Measurements from ENCODE around the gene ZDHHC24. TPM values are rescaled to one million over a fixed set of nuclear protein-coding genes. Genes with fewer than 3 reads are reported as not detected.
A peak's percentile ranks its signal among the peaks of the same experiment; 100 is the strongest.

ZDHHC24 gene, protein sequence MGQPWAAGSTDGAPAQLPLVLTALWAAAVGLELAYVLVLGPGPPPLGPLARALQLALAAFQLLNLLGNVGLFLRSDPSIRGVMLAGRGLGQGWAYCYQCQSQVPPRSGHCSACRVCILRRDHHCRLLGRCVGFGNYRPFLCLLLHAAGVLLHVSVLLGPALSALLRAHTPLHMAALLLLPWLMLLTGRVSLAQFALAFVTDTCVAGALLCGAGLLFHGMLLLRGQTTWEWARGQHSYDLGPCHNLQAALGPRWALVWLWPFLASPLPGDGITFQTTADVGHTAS
- total RNA-seq, result 10 to 100 TPM in 2 of 4 donors, 1 to 10 TPM in 1, under 1 TPM in 1; 0.29 to 11.9 (median 8.9) TPM

DNA sequence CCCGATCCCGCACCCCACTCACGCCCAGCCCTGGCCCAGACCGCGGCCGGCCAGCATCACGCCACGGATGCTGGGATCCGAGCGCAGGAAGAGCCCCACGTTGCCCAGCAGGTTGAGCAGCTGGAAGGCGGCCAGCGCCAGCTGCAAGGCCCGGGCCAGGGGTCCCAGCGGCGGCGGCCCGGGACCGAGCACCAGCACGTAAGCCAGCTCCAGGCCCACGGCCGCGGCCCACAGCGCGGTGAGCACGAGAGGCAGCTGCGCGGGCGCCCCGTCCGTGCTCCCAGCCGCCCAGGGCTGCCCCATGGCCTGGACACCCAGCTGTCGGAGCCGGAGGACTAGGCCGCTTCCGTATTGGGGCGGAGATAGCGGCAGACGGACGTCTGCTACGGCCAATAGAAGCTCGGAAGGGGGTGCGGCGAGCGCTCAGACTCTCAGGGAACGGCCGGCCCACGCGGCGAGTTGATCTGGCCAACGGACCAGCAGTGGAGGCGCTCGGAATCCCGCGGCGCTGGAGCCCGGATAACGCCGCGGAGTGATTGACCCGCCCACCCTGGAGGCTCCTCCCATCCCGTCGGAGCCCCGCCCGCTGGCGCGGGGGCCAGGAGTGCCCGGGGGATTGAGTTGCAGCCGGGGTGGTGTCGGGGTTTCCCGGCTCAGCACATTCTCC lies at the start of gene ZDHHC24:
TSS of gene ZDHHC24 (minus strand) at position 348 of the 667 bp plus-strand sequence. CDS start at position 303, 45 bp downstream.
- no peaks in the 10 kb centered on the region for H3K9me3 ChIP-seq
- intact Hi-C loops (cut with DNase I; ENCODE audit: low total_unique reads), result no loop called here
- H3K27ac ChIP-seq, result peak within 1 kb of the TSS; percentile 67 to 72
- peak within 1 kb of the TSS; percentile 56 to 74 for H3K4me3 ChIP-seq
- H3K36me3 ChIP-seq, result no peaks in the 10 kb centered on the region
- peaks cover 0 to 6% of the 10 kb centered on the region in 2 donors for H3K4me1 ChIP-seq
- no peaks in the 10 kb centered on the region for H3K27me3 ChIP-seq
- DNase-seq, result peak; percentile 97 to 98
- TF ChIP-seq, protein P1, sequence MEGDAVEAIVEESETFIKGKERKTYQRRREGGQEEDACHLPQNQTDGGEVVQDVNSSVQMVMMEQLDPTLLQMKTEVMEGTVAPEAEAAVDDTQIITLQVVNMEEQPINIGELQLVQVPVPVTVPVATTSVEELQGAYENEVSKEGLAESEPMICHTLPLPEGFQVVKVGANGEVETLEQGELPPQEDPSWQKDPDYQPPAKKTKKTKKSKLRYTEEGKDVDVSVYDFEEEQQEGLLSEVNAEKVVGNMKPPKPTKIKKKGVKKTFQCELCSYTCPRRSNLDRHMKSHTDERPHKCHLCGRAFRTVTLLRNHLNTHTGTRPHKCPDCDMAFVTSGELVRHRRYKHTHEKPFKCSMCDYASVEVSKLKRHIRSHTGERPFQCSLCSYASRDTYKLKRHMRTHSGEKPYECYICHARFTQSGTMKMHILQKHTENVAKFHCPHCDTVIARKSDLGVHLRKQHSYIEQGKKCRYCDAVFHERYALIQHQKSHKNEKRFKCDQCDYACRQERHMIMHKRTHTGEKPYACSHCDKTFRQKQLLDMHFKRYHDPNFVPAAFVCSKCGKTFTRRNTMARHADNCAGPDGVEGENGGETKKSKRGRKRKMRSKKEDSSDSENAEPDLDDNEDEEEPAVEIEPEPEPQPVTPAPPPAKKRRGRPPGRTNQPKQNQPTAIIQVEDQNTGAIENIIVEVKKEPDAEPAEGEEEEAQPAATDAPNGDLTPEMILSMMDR (IDR thresholded peaks at IDR 0.05), result peak in 2 of 4 experiments; percentile 12 to 15
- TF ChIP-seq POLR2A (IDR thresholded peaks at IDR 0.05), result peak; percentile 36 to 53

DNA sequence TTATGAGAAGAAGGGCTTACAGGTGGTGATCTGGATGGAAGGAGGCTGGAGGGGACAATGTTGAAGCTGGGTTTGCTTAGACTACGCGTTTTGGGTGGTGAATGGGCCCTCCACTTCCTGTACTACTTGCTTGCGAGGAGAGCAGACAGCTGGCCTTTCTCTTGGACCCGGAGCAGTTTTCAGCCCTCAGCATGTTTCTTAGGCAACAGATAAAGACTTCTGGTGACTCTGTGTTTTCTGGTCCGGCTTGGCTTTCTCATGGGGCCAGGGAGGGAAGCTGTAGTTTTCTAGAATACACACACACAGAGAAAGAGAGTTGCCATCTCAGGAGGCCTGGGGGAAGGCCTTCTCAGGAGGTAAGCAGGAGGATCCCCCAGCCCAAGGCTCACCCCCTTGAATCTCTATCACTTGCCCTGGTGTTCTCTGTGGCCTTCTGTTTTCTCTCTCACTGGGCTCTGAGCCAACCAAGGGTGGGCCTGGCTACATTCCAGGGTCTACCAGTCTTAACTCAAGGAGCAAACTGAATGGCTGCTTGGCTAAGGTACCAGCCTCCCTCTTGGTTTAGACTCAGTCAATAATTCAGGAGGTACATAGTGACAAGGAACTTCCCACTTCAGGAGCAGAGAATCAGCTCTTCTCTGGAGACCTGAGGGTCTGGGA lies 49.5 kb upstream of the ZDHHC24 start:
- peaks cover 0 to 8% of the 10 kb centered on the region in 2 donors for H3K4me1 ChIP-seq
- intact Hi-C loops (cut with DNase I; ENCODE audit: low total_unique reads), result no loop called here
- no peaks in the 10 kb centered on the region for H3K36me3 ChIP-seq
- H3K27me3 ChIP-seq, result no peaks in the 10 kb centered on the region
- H3K9me3 ChIP-seq, result no peaks in the 10 kb centered on the region
- no peak overlapping the region for H3K4me3 ChIP-seq
- no peak for DNase-seq
- TF ChIP-seq, protein P1 (IDR thresholded peaks at IDR 0.05), result no peak
- no peak for TF ChIP-seq POLR2A (IDR thresholded peaks at IDR 0.05)
- H3K27ac ChIP-seq, result no peak overlapping the region

DNA sequence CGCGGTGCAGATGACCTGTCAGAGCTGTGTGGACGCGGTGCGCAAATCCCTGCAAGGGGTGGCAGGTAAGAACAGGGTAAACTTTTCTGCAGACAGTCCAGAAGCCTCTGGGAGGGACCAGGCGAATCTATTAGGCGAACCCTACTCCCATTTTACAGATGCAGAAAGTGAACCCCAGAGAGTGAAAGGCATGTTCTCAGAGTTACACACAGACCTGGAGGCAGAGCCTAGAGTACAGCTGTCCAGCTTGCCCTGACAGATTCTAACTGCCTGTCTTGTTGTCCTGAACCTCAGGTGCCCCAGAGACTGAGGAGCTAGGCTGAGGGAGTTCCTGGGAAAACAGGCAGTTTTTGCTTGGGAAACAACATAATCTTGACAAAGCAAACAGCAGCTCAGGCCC lies 47.8 kb upstream of the ZDHHC24 start:
- Histone ChIP-seq H3K27me3 (no peaks in the 10 kb centered on the region), H3K9me3 (no peaks in the 10 kb centered on the region), H3K4me3 (peak overlapping the region; percentile 59 to 63), H3K4me1 (peaks cover 0 to 8% of the 10 kb centered on the region in 2 donors), H3K27ac (peak overlapping the region; percentile 83), H3K36me3 (no peaks in the 10 kb centered on the region)
- no peak for TF ChIP-seq POLR2A (IDR thresholded peaks at IDR 0.05)
- TF ChIP-seq, protein P1 (IDR thresholded peaks at IDR 0.05), result no peak
- intact Hi-C loops (cut with DNase I; ENCODE audit: low total_unique reads), result no loop called here
- no peak for DNase-seq

DNA sequence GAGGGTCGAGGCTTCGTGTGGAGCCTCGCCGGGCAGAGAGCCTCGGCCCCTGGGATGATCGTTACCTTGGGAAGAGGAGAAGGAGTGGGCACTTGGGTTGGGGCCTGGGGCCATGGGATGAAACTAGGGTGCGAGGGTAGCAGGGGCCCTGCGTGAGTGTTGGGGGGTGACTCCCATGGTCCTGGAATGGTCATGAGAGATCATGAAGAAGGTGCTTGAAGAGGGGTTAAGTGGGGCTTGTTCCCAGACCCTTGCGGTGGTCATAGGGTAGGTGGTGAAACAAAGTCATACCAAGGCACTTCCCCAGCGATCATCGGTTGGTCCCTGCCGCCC lies 47.4 kb upstream of the ZDHHC24 start:
- Histone ChIP-seq H3K4me3 (peak overlapping the region; percentile 59 to 63), H3K36me3 (no peaks in the 10 kb centered on the region), H3K9me3 (no peaks in the 10 kb centered on the region), H3K27me3 (no peaks in the 10 kb centered on the region), H3K4me1 (peaks cover 0 to 8% of the 10 kb centered on the region in 2 donors), H3K27ac (peak overlapping the region; percentile 83)
- DNase-seq, result no peak
- TF ChIP-seq POLR2A (IDR thresholded peaks at IDR 0.05), result no peak
- TF ChIP-seq, protein P1 (IDR thresholded peaks at IDR 0.05), result no peak
- intact Hi-C loops (cut with DNase I; ENCODE audit: low total_unique reads), result no loop called here

Data from uterus (tissue), 4 donors.